ENCODE measurements around the gene SLC5A2.

DNA sequence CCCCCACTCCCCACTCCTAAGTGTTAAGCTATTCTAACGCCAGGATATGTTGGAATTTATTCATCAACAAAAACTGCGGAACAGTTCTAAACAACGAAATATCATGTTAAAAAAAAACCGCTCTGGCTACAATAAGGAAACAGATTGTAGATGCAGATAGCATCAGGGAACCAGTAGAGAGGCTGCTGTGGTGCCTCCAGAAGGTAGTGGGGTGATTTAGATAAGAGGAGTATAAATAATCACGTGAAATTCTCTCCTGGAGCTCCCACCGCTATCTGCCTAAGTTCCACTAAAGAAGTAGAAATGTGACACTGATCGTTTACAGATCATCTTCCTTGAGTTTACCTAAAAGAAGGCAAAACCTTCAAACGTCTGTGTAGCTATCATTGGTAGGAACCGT is 52.8 kb downstream of the SLC5A2 start:
- TF ChIP-seq, protein P1, sequence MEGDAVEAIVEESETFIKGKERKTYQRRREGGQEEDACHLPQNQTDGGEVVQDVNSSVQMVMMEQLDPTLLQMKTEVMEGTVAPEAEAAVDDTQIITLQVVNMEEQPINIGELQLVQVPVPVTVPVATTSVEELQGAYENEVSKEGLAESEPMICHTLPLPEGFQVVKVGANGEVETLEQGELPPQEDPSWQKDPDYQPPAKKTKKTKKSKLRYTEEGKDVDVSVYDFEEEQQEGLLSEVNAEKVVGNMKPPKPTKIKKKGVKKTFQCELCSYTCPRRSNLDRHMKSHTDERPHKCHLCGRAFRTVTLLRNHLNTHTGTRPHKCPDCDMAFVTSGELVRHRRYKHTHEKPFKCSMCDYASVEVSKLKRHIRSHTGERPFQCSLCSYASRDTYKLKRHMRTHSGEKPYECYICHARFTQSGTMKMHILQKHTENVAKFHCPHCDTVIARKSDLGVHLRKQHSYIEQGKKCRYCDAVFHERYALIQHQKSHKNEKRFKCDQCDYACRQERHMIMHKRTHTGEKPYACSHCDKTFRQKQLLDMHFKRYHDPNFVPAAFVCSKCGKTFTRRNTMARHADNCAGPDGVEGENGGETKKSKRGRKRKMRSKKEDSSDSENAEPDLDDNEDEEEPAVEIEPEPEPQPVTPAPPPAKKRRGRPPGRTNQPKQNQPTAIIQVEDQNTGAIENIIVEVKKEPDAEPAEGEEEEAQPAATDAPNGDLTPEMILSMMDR (conservative IDR thresholded peaks at IDR 0.05): no peak
- TF ChIP-seq EZH2 (IDR thresholded peaks at IDR 0.05; ENCODE audit: low read depth): no peak

Data from PC-9 (cell line).